ENCODE data around the gene TMC7.

- TF ChIP-seq CTCF (IDR thresholded peaks at IDR 0.05) (no peak), POLR2AphosphoS5 (IDR thresholded peaks at IDR 0.05) (no peak), POLR2A (IDR thresholded peaks at IDR 0.05) (no peak)
Measured at GRCh38 chr16:19008245-19009169, 24.8 kb downstream of the TMC7 start.
